GM12872 (cell line): Measurements from ENCODE around the gene PLCD3.

Experiments used
- CTCF ChIP-seq: IDR thresholded peaks from 3 replicates; pipeline ENCODE4 v1.5.1; 2011; ENCODE audit warnings: low read depth, mild to moderate bottlenecking, low read length, moderate library complexity; ENCODE audit not compliant: insufficient read depth

The PLCD3 gene

GRCh38 chr17:45144199-45145034 lies 12.1 kb upstream of the PLCD3 start:
- no peak for TF ChIP-seq CTCF

GRCh38 chr17:45143767-45144198 lies 11.5 kb upstream of the PLCD3 start:
- TF ChIP-seq CTCF: no peak

- no peak for TF ChIP-seq CTCF
These were observed 10.9 kb upstream of the PLCD3 start for GRCh38 chr17:45143094-45143670.

GRCh38 chr17:45139533-45139920 lies 7.2 kb upstream of the PLCD3 start:
- no peak for TF ChIP-seq CTCF

- TF ChIP-seq CTCF: no peak
These were observed 6.7 kb upstream of the PLCD3 start for GRCh38 chr17:45138911-45139532.

GRCh38 chr17:45137561-45138305 lies 5.4 kb upstream of the PLCD3 start:
- TF ChIP-seq CTCF: no peak
